ENCODE data around the gene ABL2. TPM values are rescaled to one million over a fixed set of nuclear protein-coding genes. Genes with fewer than 3 reads are reported as not detected.
"Not testable (repeated sequence)": the region's sequence is repeated elsewhere in the genome, so short reads cannot be mapped to it uniquely, and the experiment has no call there.

Gene ABL2
- total RNA-seq, 3 donors from 2014 or later: 8.7 to 9.9 (median 9.9) TPM

DNA sequence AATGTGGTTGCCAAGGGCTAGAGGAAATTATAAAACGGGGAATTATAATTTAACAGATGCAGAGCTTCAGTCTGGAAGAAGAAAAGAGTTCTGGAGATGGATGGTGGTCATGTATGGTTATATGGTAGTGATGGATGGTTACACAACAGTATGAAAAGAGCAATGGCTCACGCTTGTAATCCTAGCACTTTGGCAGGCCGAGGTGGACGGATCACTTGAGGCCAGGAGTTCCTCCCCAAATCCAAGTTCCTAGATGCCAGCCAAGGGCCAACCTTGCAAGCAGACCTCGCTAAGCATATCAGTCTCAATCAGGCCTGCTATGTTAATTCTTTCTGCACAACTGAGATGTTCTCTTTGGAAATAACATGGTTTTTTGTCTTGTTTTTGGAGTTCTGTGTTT lies 33.6 kb downstream of the ABL2 start:
- ATAC-seq; H3K9me3 Mint-ChIP-seq; H3K27me3 Mint-ChIP-seq (ENCODE audit: low read depth): not testable (repeated sequence)

DNA sequence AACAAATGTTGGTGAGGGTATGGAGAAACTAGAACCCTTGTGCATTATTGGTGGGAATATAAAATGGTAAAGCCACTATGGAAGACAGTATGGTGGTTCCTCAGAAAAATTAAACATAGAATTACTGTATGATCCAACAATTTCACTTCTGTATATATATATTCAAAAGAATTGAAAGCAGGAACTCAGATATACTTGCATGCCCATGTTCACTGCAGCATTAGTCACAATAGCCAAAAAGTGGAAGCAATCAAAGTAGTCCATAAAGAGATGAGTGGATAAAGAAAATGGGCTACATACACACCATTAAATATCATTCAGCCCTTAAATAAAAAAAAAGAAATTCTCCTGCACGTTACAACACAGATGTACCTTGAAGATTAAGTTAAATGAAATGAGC lies 34.1 kb downstream of the ABL2 start:
- H3K36me3 Mint-ChIP-seq (ENCODE audit: insufficient read depth): peaks cover 3% of the 10 kb centered on the region
- H3K9me3 Mint-ChIP-seq: no peaks in the 10 kb centered on the region
- peaks cover 14% of the 10 kb centered on the region for H3K4me1 Mint-ChIP-seq (ENCODE audit: low read depth)
- ATAC-seq (no peak), DNase-seq (no peak)
- no peaks in the 10 kb centered on the region for H3K27me3 Mint-ChIP-seq (ENCODE audit: low read depth)
- H3K4me3 Mint-ChIP-seq: no peak overlapping the region

More for the DNA sequence above, 33.6 kb downstream of the ABL2 start:
- H3K4me3 Mint-ChIP-seq; DNase-seq; H3K36me3 Mint-ChIP-seq (ENCODE audit: insufficient read depth): not testable (repeated sequence)
- H3K4me1 Mint-ChIP-seq (ENCODE audit: low read depth): peaks cover 11% of the 10 kb centered on the region

DNA sequence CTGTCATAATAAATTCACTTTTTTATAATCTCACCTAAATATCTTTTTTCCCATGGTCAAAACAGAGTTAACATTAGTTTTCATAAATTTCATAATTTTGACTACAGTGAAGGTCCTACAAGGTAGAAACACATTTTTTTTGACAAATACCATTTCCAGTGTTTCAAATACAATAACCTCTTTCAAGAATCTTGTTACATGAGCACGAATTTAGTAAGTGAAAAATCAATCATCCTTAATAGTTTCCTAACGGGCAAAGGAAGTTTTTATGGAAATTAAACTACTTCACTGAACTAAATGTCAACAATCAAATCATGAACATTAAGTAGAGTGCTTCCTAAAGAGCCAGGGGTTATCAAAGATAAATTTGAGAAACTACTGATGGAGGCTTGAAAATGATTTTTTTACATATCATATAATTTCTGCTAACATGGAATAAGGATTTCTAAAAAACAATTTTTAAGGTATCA lies 35.4 kb downstream of the ABL2 start:
- Mint-ChIP-seq H3K4me3 (no peak overlapping the region), H3K27me3 (ENCODE audit: low read depth) (no peaks in the 10 kb centered on the region), H3K36me3 (ENCODE audit: insufficient read depth) (peaks cover 10% of the 10 kb centered on the region), H3K9me3 (no peaks in the 10 kb centered on the region), H3K4me1 (ENCODE audit: low read depth) (peaks cover 14% of the 10 kb centered on the region)
- no peak for ATAC-seq
- no peak for DNase-seq

DNA sequence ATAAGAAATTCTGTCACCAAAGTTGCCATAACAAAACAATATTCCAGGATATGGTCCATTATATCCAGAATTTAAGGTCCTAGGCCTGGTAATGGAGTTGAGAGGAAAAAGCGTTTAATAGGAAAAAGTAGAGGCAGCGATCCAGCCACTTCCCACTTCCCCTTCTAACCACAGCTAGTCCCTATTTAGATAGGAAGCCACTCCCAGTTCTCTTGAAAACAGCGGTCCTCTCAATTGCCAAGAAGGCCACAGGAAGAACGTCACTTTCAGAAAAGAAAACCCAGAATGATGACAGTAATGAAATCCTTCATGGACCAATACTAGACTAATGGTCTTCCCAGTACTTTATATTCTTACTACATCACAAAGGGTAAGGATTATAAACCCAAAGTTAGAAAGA lies 38.6 kb downstream of the ABL2 start:
- Mint-ChIP-seq H3K4me1 (ENCODE audit: low read depth) (peaks cover 16% of the 10 kb centered on the region), H3K9me3 (no peaks in the 10 kb centered on the region), H3K36me3 (ENCODE audit: insufficient read depth) (peaks cover 12% of the 10 kb centered on the region), H3K27me3 (ENCODE audit: low read depth) (no peaks in the 10 kb centered on the region), H3K4me3 (no peak overlapping the region)
- ATAC-seq (no peak), DNase-seq (no peak)

DNA sequence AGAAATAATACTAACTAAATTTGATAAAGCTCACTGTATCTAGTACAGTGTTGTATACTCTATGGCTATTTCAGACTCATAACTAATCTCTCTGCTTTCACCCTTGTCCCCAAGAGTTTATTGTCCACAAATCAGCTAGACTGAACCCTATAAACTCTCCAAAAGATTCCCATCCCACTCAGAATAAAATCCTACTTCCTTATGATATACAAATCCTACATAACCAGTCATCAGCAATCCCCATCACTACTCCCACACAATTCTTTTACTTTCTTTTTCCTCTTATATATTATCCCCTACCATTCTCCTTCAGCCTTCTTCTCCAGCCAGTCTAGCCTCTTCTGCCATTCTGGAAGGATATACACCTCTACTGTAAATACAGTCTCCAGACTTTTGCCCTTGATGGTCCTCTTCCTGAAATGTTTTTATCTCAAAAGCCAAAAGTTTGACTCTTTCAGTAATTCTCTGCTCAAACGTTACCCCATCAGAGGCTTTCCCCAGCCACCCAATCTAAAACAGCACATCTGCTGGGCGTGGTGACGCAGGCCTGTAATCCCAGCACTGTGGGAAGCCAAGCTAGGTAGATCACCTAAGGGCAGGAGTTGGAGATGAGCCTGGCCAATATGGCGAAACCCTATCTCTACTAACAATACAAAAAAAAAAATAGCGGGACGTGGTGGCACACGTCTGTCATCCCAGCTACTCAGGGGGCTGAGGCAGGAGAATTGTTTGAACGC lies 41.6 kb downstream of the ABL2 start:
- DNase-seq (no peak), ATAC-seq (no peak)
- Mint-ChIP-seq H3K36me3 (ENCODE audit: insufficient read depth) (peaks cover 11% of the 10 kb centered on the region), H3K27me3 (ENCODE audit: low read depth) (no peaks in the 10 kb centered on the region), H3K4me3 (no peak overlapping the region), H3K4me1 (ENCODE audit: low read depth) (peaks cover 17% of the 10 kb centered on the region), H3K9me3 (no peaks in the 10 kb centered on the region)

DNA sequence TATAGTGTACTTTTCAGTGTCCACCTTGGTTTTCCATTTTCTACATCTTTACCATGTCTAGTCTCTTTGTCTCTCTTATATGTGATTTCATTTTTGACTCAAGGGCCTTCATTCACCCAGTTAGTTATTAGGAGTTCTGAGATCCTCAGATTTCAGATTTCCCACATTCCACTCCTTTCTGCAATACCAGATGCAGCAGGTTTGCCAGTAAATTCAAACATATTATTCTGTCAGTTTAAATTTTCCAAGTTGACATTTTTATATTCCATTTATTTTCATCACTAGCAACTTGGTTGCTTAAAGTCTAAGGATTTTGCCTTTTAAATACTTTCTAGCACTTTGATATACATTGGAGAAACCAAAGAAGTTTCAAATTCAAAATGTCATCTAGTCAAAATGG lies 42.4 kb downstream of the ABL2 start:
- H3K27me3 Mint-ChIP-seq (ENCODE audit: low read depth): no peaks in the 10 kb centered on the region
- H3K4me3 Mint-ChIP-seq: no peak overlapping the region
- H3K36me3 Mint-ChIP-seq (ENCODE audit: insufficient read depth): peaks cover 12% of the 10 kb centered on the region
- ATAC-seq: no peak
- H3K4me1 Mint-ChIP-seq (ENCODE audit: low read depth): peaks cover 14% of the 10 kb centered on the region
- DNase-seq: no peak
- no peaks in the 10 kb centered on the region for H3K9me3 Mint-ChIP-seq

DNA sequence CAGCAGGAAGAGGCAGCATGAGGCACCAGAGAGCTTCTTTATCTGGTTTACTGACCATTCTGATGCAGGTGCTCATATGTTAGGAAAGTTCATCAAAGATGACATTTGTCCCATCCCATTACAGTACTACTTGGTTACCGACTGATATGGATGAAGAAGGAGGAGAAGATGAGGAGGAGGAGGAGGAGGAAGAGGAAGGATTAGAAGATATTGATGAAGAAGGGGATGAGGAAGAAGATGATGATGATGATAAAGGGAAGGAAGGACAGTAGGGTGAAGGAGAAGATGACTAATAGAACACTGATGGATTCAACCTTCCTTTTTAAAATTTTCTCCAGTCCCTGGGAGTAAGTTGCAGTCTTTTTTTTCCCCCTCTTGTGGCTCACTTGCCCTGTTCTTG lies 45.1 kb downstream of the ABL2 start:
- Mint-ChIP-seq H3K9me3 (no peaks in the 10 kb centered on the region), H3K4me1 (ENCODE audit: low read depth) (peaks cover 6% of the 10 kb centered on the region), H3K36me3 (ENCODE audit: insufficient read depth) (peaks cover 11% of the 10 kb centered on the region), H3K27me3 (ENCODE audit: low read depth) (no peaks in the 10 kb centered on the region), H3K4me3 (no peak overlapping the region)
- no peak for ATAC-seq
- no peak for DNase-seq

DNA sequence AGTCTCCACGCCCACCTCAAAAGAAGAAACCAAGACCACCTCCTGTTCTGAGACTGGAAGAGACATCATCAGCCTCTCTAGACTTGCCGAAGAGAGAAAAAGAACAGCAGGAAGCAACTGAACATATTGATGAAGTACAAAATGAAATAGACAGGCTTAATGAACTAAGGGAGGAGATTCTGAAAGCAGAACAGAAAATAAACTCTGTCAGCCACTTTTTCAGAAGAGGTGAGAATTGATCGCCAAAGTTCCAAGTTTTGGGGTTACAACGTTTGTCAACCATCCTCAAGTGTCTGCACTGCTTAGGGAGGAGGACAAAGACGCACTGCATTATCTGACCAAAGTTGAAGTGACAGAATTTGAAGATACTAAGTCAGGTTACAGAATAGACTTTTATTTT lies 45.6 kb downstream of the ABL2 start:
- Mint-ChIP-seq H3K27me3 (ENCODE audit: low read depth) (no peaks in the 10 kb centered on the region), H3K4me1 (ENCODE audit: low read depth) (peaks cover 6% of the 10 kb centered on the region), H3K4me3 (no peak overlapping the region), H3K36me3 (ENCODE audit: insufficient read depth) (peaks cover 8% of the 10 kb centered on the region), H3K9me3 (no peaks in the 10 kb centered on the region)
- no peak for ATAC-seq
- DNase-seq: no peak

DNA sequence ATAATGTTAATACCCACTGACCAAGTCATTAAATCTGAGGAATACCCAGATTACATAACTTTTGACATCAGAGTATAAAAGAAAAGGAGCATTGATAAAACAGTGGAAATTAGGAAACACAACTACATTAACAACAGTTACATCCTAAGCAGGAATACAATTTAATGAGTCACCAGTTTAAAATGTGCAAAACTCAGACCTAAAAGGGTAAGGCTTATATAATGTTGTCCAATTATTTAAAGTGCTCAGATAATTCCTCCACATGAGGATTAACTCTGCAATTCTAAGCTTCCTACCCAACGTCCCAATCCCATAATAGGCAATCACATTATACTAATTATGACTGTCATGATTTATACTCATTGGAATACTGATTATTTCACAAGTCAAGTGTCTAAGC lies 50.5 kb downstream of the ABL2 start:
- H3K4me3 Mint-ChIP-seq: no peak overlapping the region
- ATAC-seq: no peak

DNA sequence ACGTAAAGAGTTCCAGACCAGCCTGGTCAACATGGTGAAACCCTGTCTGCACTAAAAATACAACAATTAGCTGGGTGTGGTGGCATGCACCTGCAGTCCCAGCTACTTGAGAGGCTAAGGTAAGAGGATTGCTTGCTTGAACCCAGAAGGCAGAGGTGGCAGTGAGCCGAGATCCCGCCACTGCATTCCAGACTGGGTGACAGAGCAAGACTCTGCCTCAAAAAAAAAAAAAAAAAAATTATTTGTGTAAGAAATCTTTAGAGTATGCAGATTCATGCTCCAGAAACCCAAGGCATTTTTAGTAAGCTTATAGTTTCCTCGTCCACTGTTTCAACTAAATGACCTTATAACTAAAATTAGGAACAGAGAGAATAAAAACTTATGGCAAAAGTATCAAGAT lies 51.3 kb downstream of the ABL2 start:
- no peak for ATAC-seq
- Mint-ChIP-seq H3K4me3 (no peak overlapping the region), H3K27me3 (ENCODE audit: low read depth) (no peaks in the 10 kb centered on the region), H3K36me3 (ENCODE audit: insufficient read depth) (peaks cover 7% of the 10 kb centered on the region), H3K4me1 (ENCODE audit: low read depth) (peaks cover 2% of the 10 kb centered on the region), H3K9me3 (no peaks in the 10 kb centered on the region)
- DNase-seq: no peak

More for the DNA sequence above, 50.5 kb downstream of the ABL2 start:
- Mint-ChIP-seq H3K9me3 (no peaks in the 10 kb centered on the region), H3K36me3 (ENCODE audit: insufficient read depth) (peaks cover 7% of the 10 kb centered on the region), H3K27me3 (ENCODE audit: low read depth) (no peaks in the 10 kb centered on the region), H3K4me1 (ENCODE audit: low read depth) (peaks cover 2% of the 10 kb centered on the region)
- no peak for DNase-seq

DNA sequence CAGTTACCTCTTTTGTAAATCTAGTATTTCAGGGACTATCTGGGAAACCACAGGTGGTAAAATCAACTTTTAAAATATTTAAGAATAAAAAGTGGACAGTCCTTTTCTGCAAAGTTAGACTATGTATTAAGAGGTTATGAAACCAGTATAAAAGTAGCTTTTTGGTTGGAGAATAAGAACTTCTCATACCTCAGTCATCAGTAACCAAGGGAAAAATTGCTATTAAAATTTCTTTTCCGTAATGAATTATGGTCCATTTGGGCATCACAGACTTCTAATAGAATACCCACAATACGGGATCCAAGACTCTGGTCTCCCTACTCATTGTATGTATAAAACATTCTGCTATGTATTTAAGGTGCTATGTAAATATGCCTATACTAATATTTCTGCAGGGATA lies 51.9 kb downstream of the ABL2 start:
- H3K4me3 Mint-ChIP-seq: no peak overlapping the region

DNA sequence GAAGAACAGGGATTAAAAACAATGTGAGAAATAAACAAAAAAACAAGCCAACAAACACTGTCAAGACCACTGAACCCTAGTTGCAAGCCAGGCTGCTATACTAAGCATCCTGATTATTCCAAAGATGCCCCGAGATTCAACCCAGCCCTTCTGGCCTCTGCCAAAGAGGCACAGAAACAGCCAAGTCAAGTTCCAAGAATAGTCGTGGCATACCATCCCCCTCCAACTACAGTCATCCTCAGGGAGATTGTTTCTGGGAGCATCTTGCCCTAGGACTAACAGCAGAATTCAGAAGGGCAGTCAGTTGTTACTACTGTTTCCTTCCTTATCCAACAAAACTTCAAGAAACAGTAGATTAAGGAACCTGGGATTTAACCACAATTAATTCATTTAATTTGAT lies 52.3 kb downstream of the ABL2 start:
- H3K27me3 Mint-ChIP-seq (ENCODE audit: low read depth): no peaks in the 10 kb centered on the region
- no peak for ATAC-seq
- no peak overlapping the region for H3K4me3 Mint-ChIP-seq
- no peaks in the 10 kb centered on the region for H3K9me3 Mint-ChIP-seq
- no peak for DNase-seq
- H3K36me3 Mint-ChIP-seq (ENCODE audit: insufficient read depth): peaks cover 7% of the 10 kb centered on the region
- H3K4me1 Mint-ChIP-seq (ENCODE audit: low read depth): peaks cover 2% of the 10 kb centered on the region

More for the DNA sequence above, 51.9 kb downstream of the ABL2 start:
- no peaks in the 10 kb centered on the region for H3K27me3 Mint-ChIP-seq (ENCODE audit: low read depth)
- H3K36me3 Mint-ChIP-seq (ENCODE audit: insufficient read depth): peaks cover 7% of the 10 kb centered on the region
- DNase-seq: no peak
- no peaks in the 10 kb centered on the region for H3K9me3 Mint-ChIP-seq
- H3K4me1 Mint-ChIP-seq (ENCODE audit: low read depth): peaks cover 2% of the 10 kb centered on the region
- no peak for ATAC-seq

DNA sequence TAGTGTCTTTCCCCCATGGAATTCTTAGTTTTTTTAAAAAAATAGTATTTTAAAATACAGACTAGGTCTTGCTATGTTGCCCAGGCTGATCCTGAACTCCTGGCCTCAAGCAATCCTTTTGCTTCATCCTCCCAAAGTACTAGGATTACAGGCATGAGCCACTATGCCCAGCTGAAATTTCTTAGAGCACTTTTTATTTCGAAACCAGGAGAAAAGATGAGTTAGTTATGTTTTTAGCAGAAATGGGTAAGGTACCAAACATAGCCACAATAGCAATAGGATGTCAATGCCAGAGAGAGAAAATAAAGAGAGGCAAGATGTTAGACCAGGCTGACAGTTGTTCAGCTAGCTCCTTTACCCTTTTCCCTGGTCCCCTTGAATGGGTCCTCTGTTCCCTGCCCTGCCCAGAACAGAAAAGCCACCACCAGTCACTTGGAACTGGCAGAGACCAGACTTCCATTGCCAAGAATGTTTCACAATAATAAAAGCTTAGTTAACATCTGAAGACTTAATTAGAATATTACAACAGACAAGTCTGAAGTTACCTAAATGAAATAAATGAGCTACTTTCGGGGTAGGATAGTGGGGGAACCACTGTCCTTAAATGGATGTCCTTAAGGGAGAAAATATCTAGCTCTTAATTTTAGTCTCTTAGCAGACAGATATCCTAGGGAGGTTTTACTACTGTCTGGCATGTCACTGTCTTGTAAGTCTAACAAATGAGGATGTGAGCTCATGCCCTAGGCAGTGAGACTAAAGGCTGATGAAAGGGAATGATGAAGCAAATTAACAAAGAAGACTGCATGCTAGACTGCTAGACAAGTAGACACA lies 54.3 kb downstream of the ABL2 start:
- no peaks in the 10 kb centered on the region for H3K4me1 Mint-ChIP-seq (ENCODE audit: low read depth)
- peaks cover 3% of the 10 kb centered on the region for H3K36me3 Mint-ChIP-seq (ENCODE audit: insufficient read depth)
- DNase-seq (no peak), ATAC-seq (no peak)
- no peaks in the 10 kb centered on the region for H3K9me3 Mint-ChIP-seq
- H3K4me3 Mint-ChIP-seq: no peak overlapping the region
- H3K27me3 Mint-ChIP-seq (ENCODE audit: low read depth): no peaks in the 10 kb centered on the region

DNA sequence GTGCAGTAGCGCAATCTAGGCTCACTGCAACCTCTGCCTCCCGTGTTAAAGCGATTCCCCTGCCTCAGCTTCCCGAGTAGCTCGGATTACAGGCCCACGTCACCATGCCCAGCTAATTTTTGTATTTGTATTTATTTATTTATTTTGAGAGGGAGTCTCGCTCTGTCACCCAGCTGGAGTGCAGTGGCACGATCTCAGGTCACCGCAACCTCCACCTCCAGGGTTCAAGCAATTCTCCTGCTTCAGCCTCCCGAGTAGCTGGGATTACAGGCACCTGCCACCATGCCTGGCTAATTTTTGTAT lies 59.1 kb downstream of the ABL2 start:
- H3K27me3 Mint-ChIP-seq (ENCODE audit: low read depth); DNase-seq; H3K4me3 Mint-ChIP-seq; H3K9me3 Mint-ChIP-seq; H3K36me3 Mint-ChIP-seq (ENCODE audit: insufficient read depth); ATAC-seq: not testable (repeated sequence)
- peaks cover 14% of the 10 kb centered on the region for H3K4me1 Mint-ChIP-seq (ENCODE audit: low read depth)
